OCI-LY7 (cell line): ENCODE data around the gene APOE. TPM values are rescaled to one million over a fixed set of nuclear protein-coding genes. Genes with fewer than 3 reads are reported as not detected.
A peak's percentile ranks its signal among the peaks of the same experiment; 100 is the strongest.

Experiments
- BruUV-seq: library from RNA; stranded (reverse); fragments of 400-500 nt; replicated peaks from 2 replicates; lab custom pipeline; 2021; lab: Mats Ljungman, UMichigan
- CTCF ChIA-PET: fragments of 300-600 bp; sonication (Branson Sonifier 250); formaldehyde crosslinking; loops from one replicate; lab custom pipeline; 2022; ENCODE audit warnings: antibody characterized with exemption; ENCODE audit not compliant: unreplicated experiment; lab: Charles Lee
- POLR2A ChIA-PET: fragments of 300-600 bp; sonication (Branson Sonifier 250); formaldehyde crosslinking; loops from one replicate; lab custom pipeline; 2022; ENCODE audit warnings: antibody characterized with exemption; lab: Charles Lee
- DNase-seq: peaks from one replicate; pipeline ENCODE4 v3.0.0-alpha.2; 2015; ENCODE audit warnings: low spot score
- H2AFZ ChIP-seq: fragments of 200-600 bp; sonication (generic), shearing (Covaris generic); 2 replicates; pipeline ENCODE4 v1.6.1; 2014; ENCODE audit warnings: mild to moderate bottlenecking, antibody characterized with exemption, low read length, moderate library complexity
- H3K27ac ChIP-seq: fragments of 200-600 bp; sonication (generic); 2 replicates; pipeline ENCODE4 v1.5.1; 2014; ENCODE audit warnings: mixed run types, low read depth, mild to moderate bottlenecking, moderate library complexity, low read length, inconsistent platforms; ENCODE audit not compliant: poor library complexity, severe bottlenecking
- H3K36me3 ChIP-seq: fragments of 200-600 bp; sonication (generic); 2 replicates; pipeline ENCODE4 v1.6.1; 2014; ENCODE audit warnings: mild to moderate bottlenecking, antibody characterized with exemption, low read length, moderate library complexity, mixed read lengths; ENCODE audit not compliant: insufficient read depth
- H3K4me1 ChIP-seq: fragments of 200-600 bp; sonication (generic); 2 replicates; pipeline ENCODE4 v1.5.1; 2014; ENCODE audit warnings: mild to moderate bottlenecking, low read length; ENCODE audit not compliant: insufficient read depth, poor library complexity, severe bottlenecking
- H3K4me2 ChIP-seq: fragments of 200-600 bp; sonication (generic); 2 replicates; pipeline ENCODE4 v1.6.1; 2014; ENCODE audit warnings: mild to moderate bottlenecking, low read length
- H3K4me3 ChIP-seq: fragments of 200-600 bp; sonication (generic); 2 replicates; pipeline ENCODE4 v1.5.1; 2014; ENCODE audit warnings: mild to moderate bottlenecking, low read depth, low read length; ENCODE audit not compliant: poor library complexity, severe bottlenecking
- H3K79me2 ChIP-seq: fragments of 200-600 bp; sonication (generic); 2 replicates; pipeline ENCODE4 v1.6.1; 2016; ENCODE audit warnings: low read depth, mild to moderate bottlenecking, low read length, moderate library complexity, mixed read lengths; ENCODE audit not compliant: insufficient read depth
- H3K9me2 ChIP-seq: fragments of 200-600 bp; sonication (generic); 2 replicates; pipeline ENCODE4 v1.6.1; 2016; ENCODE audit warnings: mild to moderate bottlenecking, low read length, mixed read lengths; ENCODE audit not compliant: insufficient read depth
- H3K9me3 ChIP-seq: fragments of 200-600 bp; sonication (generic); 2 replicates; pipeline ENCODE4 v1.6.1; 2014; ENCODE audit warnings: mild to moderate bottlenecking, mixed run types, low read length, mixed read lengths
- H4K20me1 ChIP-seq: fragments of 200-600 bp; sonication (generic); 2 replicates; pipeline ENCODE4 v1.6.1; 2014; ENCODE audit warnings: mild to moderate bottlenecking, antibody characterized with exemption, low read length, moderate library complexity, mixed read lengths; ENCODE audit not compliant: insufficient read depth
- CTCF ChIP-seq: fragments of 200-600 bp; sonication (generic); conservative IDR thresholded peaks from 2 replicates; pipeline ENCODE4 v1.5.1; 2014; ENCODE audit warnings: mild to moderate bottlenecking, antibody characterized with exemption, low read length, moderate library complexity, mixed read lengths
- EZH2phosphoT487 ChIP-seq: fragments of 200-600 bp; sonication (generic); IDR thresholded peaks from 2 replicates; pipeline ENCODE4 v1.6.1; 2018; ENCODE audit warnings: low read depth, borderline replicate concordance, mild to moderate bottlenecking, mixed run types, antibody characterized with exemption, low read length, moderate library complexity, mixed read lengths
- intact Hi-C: fragments of 100-400 bp; cut with micrococcal nuclease; formaldehyde crosslinking; loops from one replicate; pipeline ENCODE4 v1.10.0; 2022; ENCODE audit not compliant: unreplicated experiment
- total RNA-seq, 2 experiments: library from RNA; depleted of rRNA in 1 of 2; stranded (reverse); fragments of >200 nt in 1 of 2; shearing (Covaris generic) in 1 of 2; gene quantifications; 2 replicates each; pipeline ENCODE4 v1.2.3, GENCODE V29; 2014 to 2022

APOE gene
- total RNA-seq, 2 experiments from 2014 or later = 1.8 to 2.1 TPM

GRCh38 chr19:44957526-44957925 lies 51.9 kb downstream of the APOE start:
- Histone ChIP-seq H3K4me2 (peak overlapping the region; percentile 81), H3K9me2 (no peaks in the 10 kb centered on the region), H4K20me1 (no peaks in the 10 kb centered on the region), H3K9me3 (no peaks in the 10 kb centered on the region), H3K36me3 (peaks cover 31% of the 10 kb centered on the region), H3K4me3 (peak overlapping the region; percentile 75), H2AFZ (no peak overlapping the region), H3K79me2 (peaks cover 81% of the 10 kb centered on the region), H3K27ac (peak overlapping the region; percentile 82), H3K4me1 (peaks cover 67% of the 10 kb centered on the region)
- CTCF ChIA-PET = interaction anchor here (1.0 kb wide), 1 partner anchor 14 kb away, joined by 3 read pairs; no protein-coding TSS in a partner anchor
- TF ChIP-seq EZH2phosphoT487 (no peak), CTCF (no peak)
- no TSS peak for BruUV-seq
- DNase-seq = no peak
- intact Hi-C loops = loop anchor here (5.0 kb wide), 2 partner anchors 60 to 65 kb away; partner anchors contain the start of gene TOMM40
- POLR2A ChIA-PET = interaction anchor here (0.6 to 1.6 kb wide), 3 partner anchors 43 to 118 kb away, joined by 5 to 6 read pairs (median 5); no protein-coding TSS in a partner anchor

GRCh38 chr19:44958090-44958489 lies 52.5 kb downstream of the APOE start:
- Histone ChIP-seq H3K4me2 (peak overlapping the region; percentile 81), H3K4me3 (peak overlapping the region; percentile 75), H3K36me3 (peaks cover 36% of the 10 kb centered on the region), H3K9me2 (no peaks in the 10 kb centered on the region), H2AFZ (no peak overlapping the region), H3K79me2 (peaks cover 85% of the 10 kb centered on the region), H3K4me1 (peaks cover 67% of the 10 kb centered on the region), H3K9me3 (no peaks in the 10 kb centered on the region), H3K27ac (peak overlapping the region; percentile 82), H4K20me1 (no peaks in the 10 kb centered on the region)
- POLR2A ChIA-PET = interaction anchor here (0.6 to 1.6 kb wide), 4 partner anchors 42 to 126 kb away, joined by 4 to 6 read pairs (median 5); no protein-coding TSS in a partner anchor
- TF ChIP-seq CTCF = no peak
- TF ChIP-seq EZH2phosphoT487 = no peak
- DNase-seq = peak; percentile 47
- intact Hi-C loops = loop anchor here (5.0 kb wide), 2 partner anchors 59 to 66 kb away; partner anchors contain the start of gene TOMM40
- BruUV-seq = no TSS peak
- CTCF ChIA-PET = interaction anchor here (1.0 kb wide), 1 partner anchor 13 kb away, joined by 3 read pairs; no protein-coding TSS in a partner anchor

Other genes starting within 250 kb of the APOE start
- not detected in 2 replicates for gene CEACAM19, start 234.3 kb upstream of the APOE start, total RNA-seq (2014; rRNA removed; shearing (Covaris generic))
- gene CEACAM19, start 234.3 kb upstream of the APOE start, total RNA-seq (2022) = not detected in 2 replicates
- gene CEACAM16, start 206.6 kb upstream of the APOE start, total RNA-seq (2014; rRNA removed; shearing (Covaris generic)) = not detected in 2 replicates
- gene CEACAM16, start 206.6 kb upstream of the APOE start, total RNA-seq (2022) = not detected in 2 replicates
- gene BCL3, start 157.1 kb upstream of the APOE start, total RNA-seq (2014; rRNA removed; shearing (Covaris generic)) = 5.8 and 10.2 TPM in 2 replicates
- gene BCL3, start 157.1 kb upstream of the APOE start, total RNA-seq (2022) = 18.6 and 22.9 TPM in 2 replicates
- gene CBLC, start 127.9 kb upstream of the APOE start, total RNA-seq (2014; rRNA removed; shearing (Covaris generic)) = not detected in 2 replicates
- not detected in 2 replicates for gene CBLC, start 127.9 kb upstream of the APOE start, total RNA-seq (2022)
- not detected in 2 replicates for gene BCAM, start 96.7 kb upstream of the APOE start, total RNA-seq (2014; rRNA removed; shearing (Covaris generic))
- not detected in 2 replicates for gene BCAM, start 96.7 kb upstream of the APOE start, total RNA-seq (2022)
- gene NECTIN2, start 59.5 kb upstream of the APOE start, total RNA-seq (2014; rRNA removed; shearing (Covaris generic)) = not detected in 2 replicates
- not detected in 2 replicates for gene NECTIN2, start 59.5 kb upstream of the APOE start, total RNA-seq (2022)
- 89.7 and 90.1 TPM in 2 replicates for gene TOMM40, start 14.5 kb upstream of the APOE start, total RNA-seq (2014; rRNA removed; shearing (Covaris generic))
- gene TOMM40, start 14.5 kb upstream of the APOE start, total RNA-seq (2022) = 58.9 and 80.9 TPM in 2 replicates
- gene APOC1, start 8.8 kb downstream of the APOE start, total RNA-seq (2014; rRNA removed; shearing (Covaris generic)) = not detected in 2 replicates
- 1.9 TPM in 1 of 2 replicates, not detected in the other for gene APOC1, start 8.8 kb downstream of the APOE start, total RNA-seq (2022)
- not detected in 2 replicates for gene APOC4, start 36.4 kb downstream of the APOE start, total RNA-seq (2014; rRNA removed; shearing (Covaris generic))
- gene APOC4, start 36.4 kb downstream of the APOE start, total RNA-seq (2022) = not detected in 2 replicates
- gene APOC2, start 40.3 kb downstream of the APOE start, total RNA-seq (2014; rRNA removed; shearing (Covaris generic)) = 0.35 TPM in 1 of 2 replicates, not detected in the other
- gene APOC2, start 40.3 kb downstream of the APOE start, total RNA-seq (2022) = not detected in 2 replicates
- gene CLPTM1, start 49.6 kb downstream of the APOE start, total RNA-seq (2014; rRNA removed; shearing (Covaris generic)) = 32.2 and 34.0 TPM in 2 replicates
- gene CLPTM1, start 49.6 kb downstream of the APOE start, total RNA-seq (2022) = 70.3 and 86.3 TPM in 2 replicates
- 36.4 and 36.9 TPM in 2 replicates for gene RELB, start 95.7 kb downstream of the APOE start, total RNA-seq (2014; rRNA removed; shearing (Covaris generic))
- gene RELB, start 95.7 kb downstream of the APOE start, total RNA-seq (2022) = 51.1 and 61.7 TPM in 2 replicates
- 142 and 152 TPM in 2 replicates for gene CLASRP, start 133.2 kb downstream of the APOE start, total RNA-seq (2014; rRNA removed; shearing (Covaris generic))
- gene CLASRP, start 133.2 kb downstream of the APOE start, total RNA-seq (2022) = 166 and 181 TPM in 2 replicates
- 10.6 and 13.5 TPM in 2 replicates for gene ZNF296, start 170.7 kb downstream of the APOE start, total RNA-seq (2014; rRNA removed; shearing (Covaris generic))
- gene ZNF296, start 170.7 kb downstream of the APOE start, total RNA-seq (2022) = 31.4 and 31.6 TPM in 2 replicates
- 45.2 and 60.0 TPM in 2 replicates for gene GEMIN7, start 173.5 kb downstream of the APOE start, total RNA-seq (2014; rRNA removed; shearing (Covaris generic))
- gene GEMIN7, start 173.5 kb downstream of the APOE start, total RNA-seq (2022) = 38.8 and 46.3 TPM in 2 replicates
- gene PPP1R37, start 187.4 kb downstream of the APOE start, total RNA-seq (2014; rRNA removed; shearing (Covaris generic)) = 35.5 and 48.6 TPM in 2 replicates
- 24.7 and 27.7 TPM in 2 replicates for gene PPP1R37, start 187.4 kb downstream of the APOE start, total RNA-seq (2022)